ENCODE measurements around the gene INPP5F. TPM values are rescaled to one million over a fixed set of nuclear protein-coding genes. Genes with fewer than 3 reads are reported as not detected.

Gene INPP5F
- total and polyA plus RNA-seq, 10 donors = 6.0 to 16.2 (median 10.9) TPM

DNA sequence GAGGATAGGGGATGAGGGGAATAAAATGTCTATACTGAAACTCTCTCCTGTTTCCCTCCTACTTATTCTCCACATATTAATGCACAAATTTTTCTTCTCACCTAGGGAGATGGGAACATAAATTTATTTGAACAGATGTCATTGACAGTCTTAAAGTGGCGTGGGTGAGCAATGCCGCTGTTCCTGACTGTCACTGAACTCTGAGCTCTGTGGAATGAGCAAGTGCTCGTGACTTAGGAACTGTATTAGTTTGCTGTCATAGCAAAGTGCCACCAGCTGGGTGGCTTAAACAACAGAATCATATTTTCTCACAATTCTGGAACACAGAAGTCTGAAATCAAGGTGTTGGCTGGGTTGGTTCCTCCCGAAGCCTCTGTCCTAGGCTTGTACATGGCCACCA lies 29.1 kb downstream of the INPP5F start:
- Histone ChIP-seq H3K4me1 (peaks cover 0 to 19% (median 10%) of the 10 kb centered on the region in 6 donors), H3K36me3 (peaks cover 0 to 23% (median 2%) of the 10 kb centered on the region in 6 donors), H3K27me3 (replicated peaks in 1 of 7) (no peaks in the 10 kb centered on the region), H3K4me3 (no peak overlapping the region), H3K9me3 (no peaks in the 10 kb centered on the region), H3K27ac (no peak overlapping the region)
- intact Hi-C loops (cut with DNase I; ENCODE audit: low total_unique reads) = loop anchor here (5.0 to 10.0 kb wide), 2 partner anchors 70 to 102 kb away; no protein-coding TSS in a partner anchor
- TF ChIP-seq POLR2AphosphoS5 (IDR thresholded peaks at IDR 0.05) (no peak), POLR2A (IDR thresholded peaks at IDR 0.05) (no peak)
- TF ChIP-seq, protein P1, sequence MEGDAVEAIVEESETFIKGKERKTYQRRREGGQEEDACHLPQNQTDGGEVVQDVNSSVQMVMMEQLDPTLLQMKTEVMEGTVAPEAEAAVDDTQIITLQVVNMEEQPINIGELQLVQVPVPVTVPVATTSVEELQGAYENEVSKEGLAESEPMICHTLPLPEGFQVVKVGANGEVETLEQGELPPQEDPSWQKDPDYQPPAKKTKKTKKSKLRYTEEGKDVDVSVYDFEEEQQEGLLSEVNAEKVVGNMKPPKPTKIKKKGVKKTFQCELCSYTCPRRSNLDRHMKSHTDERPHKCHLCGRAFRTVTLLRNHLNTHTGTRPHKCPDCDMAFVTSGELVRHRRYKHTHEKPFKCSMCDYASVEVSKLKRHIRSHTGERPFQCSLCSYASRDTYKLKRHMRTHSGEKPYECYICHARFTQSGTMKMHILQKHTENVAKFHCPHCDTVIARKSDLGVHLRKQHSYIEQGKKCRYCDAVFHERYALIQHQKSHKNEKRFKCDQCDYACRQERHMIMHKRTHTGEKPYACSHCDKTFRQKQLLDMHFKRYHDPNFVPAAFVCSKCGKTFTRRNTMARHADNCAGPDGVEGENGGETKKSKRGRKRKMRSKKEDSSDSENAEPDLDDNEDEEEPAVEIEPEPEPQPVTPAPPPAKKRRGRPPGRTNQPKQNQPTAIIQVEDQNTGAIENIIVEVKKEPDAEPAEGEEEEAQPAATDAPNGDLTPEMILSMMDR (IDR thresholded peaks at IDR 0.05 in 8 of 11, conservative IDR thresholded peaks at IDR 0.05 in 3 of 11) = no peak
- WGBS, 5 donors = 88 to 93% (median 90%) methylated on average over 4 of the region's 4 CpGs
- DNase-seq = no peak

DNA sequence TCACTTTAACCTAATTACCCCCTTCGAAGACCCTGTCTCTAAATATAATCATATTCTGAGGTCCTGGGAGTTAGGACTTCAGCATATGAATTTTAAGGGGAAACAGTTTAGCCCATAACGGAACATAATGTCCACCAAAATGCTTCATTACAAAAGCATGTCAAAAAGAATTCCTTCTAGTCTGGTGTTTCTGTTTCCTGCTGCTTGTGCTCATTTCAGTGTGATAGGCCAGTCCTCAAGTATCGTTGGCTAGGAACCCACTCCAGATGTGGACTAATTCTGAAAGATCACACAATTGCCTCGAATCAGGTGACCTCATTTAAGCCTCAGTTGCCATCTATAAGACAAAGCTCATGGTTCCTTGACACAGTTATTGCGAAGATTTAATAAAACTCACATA lies 29.6 kb downstream of the INPP5F start:
- Histone ChIP-seq H3K27ac (no peak overlapping the region), H3K36me3 (peaks cover 0 to 27% (median 2%) of the 10 kb centered on the region in 6 donors), H3K4me1 (peaks cover 0 to 14% (median 5%) of the 10 kb centered on the region in 6 donors), H3K9me3 (no peaks in the 10 kb centered on the region), H3K4me3 (no peak overlapping the region), H3K27me3 (replicated peaks in 1 of 7) (no peaks in the 10 kb centered on the region)
- intact Hi-C loops (cut with DNase I; ENCODE audit: low total_unique reads) = loop anchor here (10.0 kb wide), 1 partner anchor 71 kb away; no protein-coding TSS in a partner anchor
- DNase-seq = no peak
- TF ChIP-seq, protein P1 (IDR thresholded peaks at IDR 0.05 in 8 of 11, conservative IDR thresholded peaks at IDR 0.05 in 3 of 11) = no peak
- TF ChIP-seq POLR2A (IDR thresholded peaks at IDR 0.05) (no peak), POLR2AphosphoS5 (IDR thresholded peaks at IDR 0.05) (no peak)
- 80 to 92% (median 90%) methylated on average over 5 of the region's 5 CpGs for WGBS, 5 donors

DNA sequence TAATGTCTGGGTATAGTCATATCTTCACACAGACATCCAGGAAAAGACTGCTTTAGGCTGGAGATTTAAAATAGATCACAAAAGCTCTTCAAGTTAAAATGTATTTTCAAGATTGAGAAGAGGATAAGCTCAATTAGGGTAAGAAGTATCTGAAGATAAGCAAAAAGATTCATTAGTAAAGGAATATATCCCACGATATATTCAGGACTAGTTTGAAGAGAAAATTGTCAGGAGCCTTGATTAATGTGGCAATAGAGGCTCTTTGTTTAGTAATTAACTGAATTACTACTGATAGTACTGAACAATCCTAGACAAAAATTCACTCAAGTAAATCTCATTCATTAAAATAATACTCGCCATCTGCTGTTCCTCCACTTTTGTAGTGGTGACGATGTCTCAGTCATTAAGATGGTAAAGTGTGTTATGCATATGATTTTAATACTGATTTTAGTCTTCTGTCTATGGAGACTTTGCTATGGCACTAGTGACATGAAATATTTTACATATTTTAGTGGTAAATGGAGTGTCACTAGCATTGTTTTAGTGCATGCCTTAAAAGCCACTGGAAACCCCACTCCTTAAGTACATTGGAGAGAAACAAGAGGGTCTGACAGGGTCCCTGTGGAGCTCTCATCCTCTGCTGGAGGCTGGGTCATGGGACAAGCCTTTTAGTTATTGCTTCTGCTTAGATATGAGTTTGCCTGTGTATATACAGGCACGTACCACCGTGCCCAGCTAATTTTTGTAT lies 32.8 kb downstream of the INPP5F start:
- TF ChIP-seq, protein P1 (IDR thresholded peaks at IDR 0.05 in 8 of 11, conservative IDR thresholded peaks at IDR 0.05 in 3 of 11) = no peak
- TF ChIP-seq POLR2AphosphoS5 (IDR thresholded peaks at IDR 0.05) = no peak
- no peak for TF ChIP-seq POLR2A (IDR thresholded peaks at IDR 0.05)
- no peak for DNase-seq
- no peak overlapping the region for H3K4me3 ChIP-seq
- H3K27me3 ChIP-seq (replicated peaks in 1 of 7) = no peaks in the 10 kb centered on the region
- intact Hi-C loops (cut with DNase I; ENCODE audit: low total_unique reads) = loop anchor here (10.0 kb wide), 1 partner anchor 74 kb away; no protein-coding TSS in a partner anchor
- no peaks in the 10 kb centered on the region for H3K4me1 ChIP-seq
- H3K9me3 ChIP-seq = no peaks in the 10 kb centered on the region
- peaks cover 0 to 13% (median 0%) of the 10 kb centered on the region in 6 donors for H3K36me3 ChIP-seq
- WGBS, 5 donors = 88 to 94% (median 91%) methylated on average over 5 of the region's 5 CpGs
- no peak overlapping the region for H3K27ac ChIP-seq

- Histone ChIP-seq H3K36me3 (peaks cover 0 to 13% (median 0%) of the 10 kb centered on the region in 6 donors), H3K27ac (no peak overlapping the region), H3K27me3 (replicated peaks in 1 of 7) (no peaks in the 10 kb centered on the region), H3K4me3 (no peak overlapping the region), H3K4me1 (no peaks in the 10 kb centered on the region), H3K9me3 (no peaks in the 10 kb centered on the region)
- intact Hi-C loops (cut with DNase I; ENCODE audit: low total_unique reads) = loop anchor here (10.0 kb wide), 1 partner anchor 75 kb away; no protein-coding TSS in a partner anchor
- DNase-seq = no peak
- TF ChIP-seq, protein P1 (IDR thresholded peaks at IDR 0.05 in 8 of 11, conservative IDR thresholded peaks at IDR 0.05 in 3 of 11) = no peak
- no peak for TF ChIP-seq POLR2A (IDR thresholded peaks at IDR 0.05)
- TF ChIP-seq POLR2AphosphoS5 (IDR thresholded peaks at IDR 0.05) = no peak
- 88 to 93% (median 93%) methylated on average over 5 of the region's 5 CpGs for WGBS, 5 donors
These were observed 34.0 kb downstream of the INPP5F start for GRCh38 chr10:119759832-119760231.

All from spleen (tissue), 11 donors.